NCI-H146 treated with DMSO at 0.1 percent for 48 hours (cell line): ENCODE data around the gene DAP.
A peak's percentile ranks its signal among the peaks of the same experiment; 100 is the strongest.
"Not testable (repeated sequence)": the region's sequence is repeated elsewhere in the genome, so short reads cannot be mapped to it uniquely, and the experiment has no call there.

Experiments
- DNase-seq: peaks from one replicate; lab custom pipeline; 2025; ENCODE audit not compliant: unreplicated experiment; lab: John Stamatoyannopoulos, UW

The DAP gene, protein sequence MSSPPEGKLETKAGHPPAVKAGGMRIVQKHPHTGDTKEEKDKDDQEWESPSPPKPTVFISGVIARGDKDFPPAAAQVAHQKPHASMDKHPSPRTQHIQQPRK

DNA sequence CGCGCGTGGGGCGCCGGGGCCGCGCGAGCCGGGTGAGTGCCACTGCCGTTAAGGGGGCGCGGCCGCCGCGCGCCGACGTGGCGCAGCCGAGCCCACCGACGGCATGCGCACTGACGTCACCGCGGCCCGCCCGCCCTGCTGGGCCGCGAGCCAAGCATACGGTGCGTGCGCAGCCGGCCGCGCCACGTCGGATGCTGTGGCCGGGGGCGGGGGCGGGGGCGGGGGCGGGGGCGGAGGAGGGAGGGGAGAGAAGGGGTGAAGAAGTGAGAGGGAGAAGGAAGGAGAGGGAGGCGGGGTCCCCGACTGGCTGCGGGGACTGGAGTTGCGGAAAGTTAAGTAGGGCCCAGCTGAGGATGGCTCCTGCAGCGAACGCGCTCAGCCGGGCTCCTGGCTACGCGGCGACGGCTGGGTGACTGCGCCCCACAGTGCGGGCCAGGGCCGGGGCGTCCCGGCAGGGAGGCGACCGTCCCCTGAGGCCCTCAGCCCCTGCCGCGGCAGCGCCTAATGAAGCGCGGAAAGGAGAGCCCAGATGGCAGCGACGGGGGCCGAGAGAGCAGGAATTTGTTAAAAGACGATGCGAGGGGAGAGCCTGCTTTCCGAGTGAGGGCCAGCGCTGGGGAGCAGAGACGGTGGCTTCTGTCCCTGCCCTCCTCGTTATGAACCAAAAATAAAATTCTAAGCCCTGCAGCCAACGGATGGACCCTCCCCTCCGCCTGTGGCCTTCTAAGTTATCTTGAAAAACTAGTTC lies at the start of gene DAP:
TSS of gene DAP (minus strand) at position 50 of the 748 bp plus-strand sequence. CDS start 166 bp downstream, outside the sequence.
- peak; percentile 51 for DNase-seq

DNA sequence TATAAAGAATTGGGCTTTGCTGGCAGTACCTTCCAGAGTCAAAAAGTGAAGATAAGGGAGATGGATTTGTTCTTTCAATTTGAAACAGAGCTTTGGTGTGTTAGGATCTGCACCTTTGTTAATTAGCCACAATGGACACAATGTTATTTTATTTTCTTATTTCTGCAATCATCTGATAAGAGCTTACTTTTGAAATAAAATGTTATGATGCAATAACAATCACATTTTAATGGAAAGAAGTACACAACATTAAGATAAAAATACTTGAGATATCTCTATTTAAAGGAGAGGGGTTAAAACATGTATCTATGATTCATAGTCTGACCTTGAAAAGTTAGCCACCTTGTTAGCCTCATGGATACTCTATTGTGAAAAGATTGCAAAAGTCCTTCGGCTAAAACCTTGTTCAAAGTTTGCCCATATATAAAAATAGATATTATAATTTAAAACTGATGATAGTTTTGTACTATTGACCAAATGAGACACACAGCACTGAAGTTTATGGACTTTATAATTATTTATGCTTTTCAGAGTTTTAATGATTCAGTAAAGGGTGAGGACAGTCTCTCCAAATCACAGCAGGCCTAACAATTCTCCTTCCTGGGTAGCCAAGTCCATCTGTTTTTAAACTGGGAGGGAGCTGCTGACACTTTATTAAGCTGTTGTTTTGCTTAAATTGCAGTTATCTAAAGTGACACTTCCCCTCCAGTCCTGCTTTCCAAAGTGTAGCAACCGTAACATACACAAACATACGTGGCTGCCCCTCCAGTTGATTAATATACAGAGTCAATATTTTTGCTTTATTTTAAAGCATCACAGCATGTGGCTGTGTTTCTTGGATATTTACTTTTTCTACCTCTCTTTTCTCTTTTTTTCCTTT lies 47.6 kb upstream of the DAP start:
- DNase-seq = no peak

DNA sequence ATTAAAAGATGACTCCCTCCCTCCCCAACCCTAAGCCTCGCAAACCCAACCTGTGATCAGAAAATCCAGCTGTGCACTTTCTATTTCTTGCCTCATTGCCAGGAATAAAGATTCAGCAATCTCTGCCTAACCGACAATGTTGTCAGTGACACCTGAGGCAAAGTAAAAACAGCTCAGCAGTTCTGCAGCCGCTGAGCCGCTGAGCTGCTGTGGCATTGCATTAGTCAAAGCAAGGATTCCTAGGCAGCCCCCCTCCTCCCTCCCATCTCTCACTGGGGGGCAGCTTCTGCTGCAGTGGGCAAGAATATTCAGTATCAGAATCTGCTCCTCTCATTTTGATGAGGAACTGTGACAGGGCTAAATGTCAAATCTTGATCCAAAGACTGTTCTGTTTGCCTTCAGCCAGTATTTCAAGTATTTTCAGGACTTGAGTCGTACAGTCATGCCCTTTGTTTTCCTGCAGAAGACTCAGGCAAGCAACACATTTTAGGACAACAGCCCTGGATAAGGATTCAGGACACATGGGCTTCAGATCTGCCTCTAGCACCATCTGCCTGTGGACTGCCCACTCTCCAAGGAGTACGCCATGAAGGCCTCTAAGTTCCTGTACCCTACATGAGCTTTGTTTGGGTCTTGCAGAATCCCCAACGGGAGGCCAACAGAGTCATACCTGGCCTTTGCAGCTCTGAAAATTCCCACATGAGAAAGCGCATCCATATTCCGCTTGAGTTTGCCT lies 41.1 kb upstream of the DAP start:
- DNase-seq = no peak

DNA sequence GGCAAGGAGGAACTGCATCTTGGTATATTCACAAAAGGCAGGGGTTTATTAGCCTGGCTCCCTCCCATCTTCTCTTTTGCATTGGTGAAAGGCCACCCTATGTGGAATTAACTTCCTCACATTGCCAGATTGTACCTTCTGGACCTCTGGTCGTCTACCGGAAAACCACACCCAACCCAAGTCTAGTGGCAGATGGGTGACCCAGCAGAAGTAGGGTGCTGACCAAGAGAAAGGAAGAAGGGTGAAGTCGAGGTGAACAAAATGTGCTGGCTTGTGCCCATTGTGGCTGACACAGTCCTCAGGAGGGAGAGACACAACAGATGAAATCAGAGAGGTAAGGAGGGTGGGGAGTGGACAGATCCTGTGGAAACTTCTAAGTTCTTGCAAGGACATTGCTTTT lies 39.8 kb upstream of the DAP start:
- DNase-seq = no peak

DNA sequence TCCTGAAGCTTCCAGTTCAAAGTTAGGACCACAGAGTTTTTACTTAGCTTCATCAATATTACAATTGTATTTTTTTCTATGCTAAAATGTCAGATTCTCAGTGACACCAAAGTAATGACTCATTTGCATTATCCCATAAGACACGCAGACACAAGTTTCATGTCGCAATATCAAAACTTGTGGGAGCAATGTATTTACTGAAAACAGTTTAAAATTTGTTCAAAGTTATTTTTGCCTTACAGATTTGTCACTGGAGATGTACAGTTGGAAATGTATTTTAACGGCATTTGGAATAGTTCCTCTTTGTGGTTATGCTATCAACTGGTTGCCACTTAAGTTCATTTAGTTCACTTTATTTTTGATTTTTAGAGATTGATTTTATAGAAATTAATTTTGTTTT lies 36.2 kb upstream of the DAP start:
- DNase-seq = no peak

DNA sequence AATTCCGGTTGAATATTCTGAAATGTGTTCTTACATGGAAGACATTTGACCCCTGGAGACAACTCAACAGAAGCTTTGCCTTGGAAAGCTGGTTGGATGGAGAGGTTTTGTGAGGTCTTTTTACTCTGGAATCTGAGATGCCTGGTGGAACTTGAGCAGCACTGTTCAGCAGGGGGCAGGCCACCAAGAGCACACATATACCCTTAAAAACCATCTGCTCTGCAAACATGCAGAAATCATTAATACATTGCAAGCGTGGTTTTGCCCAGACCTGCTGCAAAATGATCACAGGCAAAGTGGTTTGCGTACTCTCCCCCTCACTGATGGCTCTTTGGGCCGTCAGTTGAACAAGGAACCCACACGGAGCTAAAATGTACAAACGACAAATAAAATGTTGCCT lies 32.8 kb upstream of the DAP start:
- DNase-seq = no peak

DNA sequence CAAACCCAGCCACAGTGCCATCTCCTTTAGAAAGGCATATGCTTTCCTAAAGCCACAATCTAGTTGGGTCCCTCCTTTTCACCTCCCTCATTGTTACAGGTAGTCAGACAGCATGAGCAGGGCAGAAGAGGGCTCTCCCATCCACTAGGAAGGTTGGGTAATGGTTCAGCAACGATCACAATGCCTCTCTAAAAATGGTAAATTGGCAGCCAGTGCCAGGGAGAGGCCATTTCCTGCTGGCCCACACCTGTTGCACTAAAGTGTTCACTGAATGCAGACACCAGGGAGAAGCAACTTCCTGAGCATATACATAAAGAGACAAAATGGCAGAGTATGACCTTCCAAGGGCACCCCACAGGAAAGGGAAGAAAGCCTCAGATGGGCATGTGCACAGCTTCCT lies 31.3 kb upstream of the DAP start:
- DNase-seq = no peak

DNA sequence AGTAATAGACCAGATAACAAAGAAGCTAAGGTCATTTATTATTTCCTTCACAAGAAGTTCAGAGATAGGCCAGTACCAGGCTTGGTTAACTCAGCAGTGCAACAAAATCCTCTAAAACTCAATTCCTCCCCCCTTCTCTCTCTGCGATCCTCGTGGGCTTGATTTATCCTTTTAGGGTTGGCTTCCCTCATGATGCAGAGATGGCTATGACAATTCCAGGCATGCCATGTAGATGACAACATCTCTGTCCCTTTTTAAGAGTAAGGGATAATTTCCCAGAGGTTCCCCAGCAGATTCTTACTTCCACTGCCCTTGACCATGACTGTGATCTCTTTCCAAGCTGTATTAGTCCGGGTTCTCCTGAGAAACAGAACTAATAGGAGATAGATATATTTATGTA lies 28.7 kb upstream of the DAP start:
- no peak for DNase-seq

DNA sequence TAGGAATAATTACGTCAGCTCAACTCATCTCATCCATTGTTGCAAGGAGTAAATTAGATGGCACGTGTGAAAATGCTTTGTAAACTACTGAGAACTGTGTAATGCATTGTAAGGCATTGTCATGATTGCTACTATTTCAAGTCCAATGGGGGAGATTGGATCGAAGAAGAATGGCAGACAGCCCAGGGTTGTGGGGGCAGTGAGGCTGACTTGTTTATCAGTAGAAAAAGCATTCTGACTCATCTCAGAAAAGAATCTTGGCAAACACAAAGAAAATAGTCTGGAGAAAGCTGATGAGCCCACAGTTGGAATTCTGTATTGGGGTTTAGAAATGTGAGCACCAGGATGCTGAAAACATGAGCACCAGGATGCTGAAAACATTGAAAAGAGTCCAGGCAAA lies 28.0 kb upstream of the DAP start:
- no peak for DNase-seq

DNA sequence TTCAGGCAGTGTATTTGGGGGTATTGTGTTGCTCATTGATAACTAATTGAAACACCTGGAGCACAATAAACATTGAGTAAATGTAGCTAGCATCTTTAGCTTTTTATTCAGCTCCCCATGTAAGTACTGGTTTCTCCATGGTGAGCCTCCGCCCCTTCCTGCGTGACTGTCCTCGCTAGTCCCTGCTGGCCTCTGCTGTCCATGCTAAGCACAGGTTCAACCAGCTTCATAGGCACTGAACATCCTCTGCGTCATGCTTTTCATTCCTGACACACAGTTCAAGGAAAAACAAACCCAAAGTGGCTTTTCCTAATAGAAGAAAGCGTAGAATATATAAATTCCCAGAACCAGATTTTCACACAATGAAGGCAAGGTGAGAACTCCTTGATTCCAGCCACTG lies 27.3 kb upstream of the DAP start:
- DNase-seq = no peak

DNA sequence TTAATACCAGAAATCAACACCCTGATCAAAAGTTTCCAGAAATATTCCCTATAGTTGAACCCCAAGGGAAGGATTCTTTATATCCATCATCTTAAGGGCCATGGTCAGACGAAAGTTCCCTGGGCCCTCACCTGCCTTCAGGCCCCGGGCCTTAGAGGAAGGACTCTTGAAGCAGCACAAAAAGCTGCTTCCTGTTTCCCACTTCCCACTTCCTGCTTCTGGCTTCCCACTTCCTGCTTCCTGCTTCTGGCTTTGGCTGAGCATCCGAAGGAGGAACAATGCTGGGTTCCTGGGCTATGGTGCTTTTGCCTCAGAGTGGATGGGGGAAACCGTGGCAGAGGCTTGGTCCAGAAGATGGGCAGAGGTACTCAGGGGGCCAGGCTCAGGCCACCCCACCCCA lies 25.8 kb upstream of the DAP start:
- DNase-seq = no peak

DNA sequence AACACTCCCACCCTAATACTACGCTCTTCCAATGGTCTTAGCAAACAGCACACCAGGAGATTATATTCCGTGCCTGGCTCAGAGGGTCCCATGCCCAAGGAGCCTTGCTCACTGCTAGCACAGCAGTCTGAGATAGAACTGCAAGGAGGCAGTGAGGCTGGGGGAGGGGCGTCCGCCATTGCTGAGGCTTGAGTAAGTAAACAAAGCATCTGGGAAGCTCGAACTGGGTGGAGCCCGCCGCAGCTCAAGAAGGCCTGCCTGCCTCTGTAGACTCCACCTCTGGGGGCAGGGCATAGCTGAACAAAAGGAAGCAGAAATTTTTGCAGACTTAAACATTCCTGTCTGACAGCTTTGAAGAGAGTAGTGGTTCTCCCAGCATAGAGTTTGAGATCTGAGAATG lies 19.2 kb upstream of the DAP start:
- DNase-seq = not testable (repeated sequence)

DNA sequence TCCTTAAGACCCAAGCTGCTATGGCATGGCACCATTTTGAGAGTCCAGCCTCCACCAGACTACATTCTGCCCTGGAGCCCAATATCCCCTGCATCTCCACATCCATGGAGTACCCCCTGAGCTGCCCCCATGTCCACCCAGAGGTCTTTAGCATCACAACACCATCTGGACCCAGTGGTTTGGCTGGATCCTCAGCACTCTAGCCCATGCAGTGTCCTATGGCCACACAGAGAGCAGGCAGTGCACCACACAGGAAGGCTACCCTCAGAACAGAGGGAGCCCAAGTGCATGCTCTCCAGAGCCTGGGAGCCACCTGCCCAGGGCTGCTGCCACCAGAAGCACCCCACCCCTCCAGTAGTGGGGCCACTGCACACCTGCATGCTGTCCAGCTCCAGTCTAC lies 18.6 kb upstream of the DAP start:
- no peak for DNase-seq

DNA sequence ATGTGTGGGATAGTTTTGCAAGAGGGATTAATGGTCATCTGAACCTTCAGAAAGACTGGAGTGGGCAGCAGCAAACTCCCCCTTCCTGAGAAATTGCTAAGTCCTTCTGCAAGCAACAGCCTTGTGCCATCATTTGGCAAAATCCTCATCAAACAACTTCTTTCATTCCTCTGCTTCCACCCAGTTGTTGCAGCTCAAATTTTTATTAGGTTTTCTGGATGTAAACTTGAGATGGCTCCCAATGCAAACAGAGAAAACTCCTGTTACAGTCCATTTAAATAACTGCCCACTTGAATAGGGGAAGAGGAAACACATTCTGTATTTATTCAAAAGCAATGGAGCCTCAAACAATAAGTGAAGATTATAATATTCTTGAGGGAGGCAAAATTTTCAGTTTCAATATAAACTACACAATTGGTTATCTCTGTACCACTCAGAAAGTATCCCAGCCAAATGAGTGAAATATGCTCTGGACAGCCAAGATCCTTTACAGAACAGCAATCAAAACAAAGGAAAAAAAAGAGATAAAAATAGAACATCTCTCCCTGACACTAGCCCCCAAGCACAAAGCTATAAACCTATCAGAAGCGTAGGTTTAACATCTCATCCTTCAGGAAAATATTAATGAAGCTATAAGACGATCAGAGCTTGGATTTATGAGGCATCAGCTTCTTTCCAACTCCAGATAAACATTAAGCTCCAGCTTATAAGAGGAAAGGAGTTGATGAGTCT lies 17.3 kb upstream of the DAP start:
- DNase-seq = no peak

DNA sequence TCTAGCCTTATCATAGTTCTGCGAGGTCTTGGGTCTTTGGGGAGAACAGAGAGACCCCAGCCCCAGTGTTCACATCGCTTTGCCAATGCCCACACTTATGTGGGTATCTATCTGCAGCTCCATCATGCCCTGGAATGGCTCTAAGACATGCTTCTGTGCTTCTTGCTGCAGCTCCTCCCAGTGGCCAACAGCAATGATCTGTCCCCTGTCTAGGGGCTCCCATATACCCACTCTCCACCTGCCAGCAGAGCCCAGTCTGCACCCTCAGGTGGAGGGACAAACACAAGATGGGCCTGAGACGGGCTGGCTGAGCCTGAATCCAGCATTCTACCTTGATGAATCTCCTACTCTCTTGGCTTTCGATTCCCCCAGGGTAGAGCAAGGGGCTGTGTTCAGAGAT lies 14.6 kb upstream of the DAP start:
- no peak for DNase-seq

DNA sequence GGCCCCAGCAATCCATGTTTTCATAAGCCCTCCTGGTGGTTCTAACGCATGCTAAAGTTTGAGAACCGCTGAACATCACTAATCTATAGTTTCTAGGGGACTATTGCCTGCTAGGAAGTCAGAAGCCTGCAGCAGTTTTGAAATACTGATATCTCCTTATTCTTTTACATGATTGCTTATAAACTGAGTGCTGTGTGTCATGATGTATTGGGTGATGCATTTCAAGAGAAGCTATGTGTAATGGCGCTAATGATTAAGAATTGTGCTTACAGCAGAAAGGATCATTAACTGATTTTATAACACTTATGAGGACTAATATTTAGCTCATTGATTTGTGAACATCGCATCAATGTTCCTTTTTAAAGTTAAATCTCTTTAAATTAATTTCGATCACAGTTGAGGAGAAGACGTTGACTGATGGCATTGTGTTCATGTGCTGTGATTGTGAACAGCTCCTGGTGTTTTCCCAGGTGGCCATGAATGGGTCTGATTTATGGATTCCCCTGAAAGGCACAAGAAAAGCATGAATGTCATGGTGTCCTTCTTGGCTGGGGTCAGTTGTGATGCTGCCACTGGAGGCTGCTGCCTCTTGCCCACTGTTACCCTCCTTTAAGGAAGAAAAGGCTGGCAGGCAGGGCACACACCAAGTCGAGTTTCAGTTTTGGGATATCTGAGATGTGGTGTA lies 12.0 kb upstream of the DAP start:
- DNase-seq = no peak

DNA sequence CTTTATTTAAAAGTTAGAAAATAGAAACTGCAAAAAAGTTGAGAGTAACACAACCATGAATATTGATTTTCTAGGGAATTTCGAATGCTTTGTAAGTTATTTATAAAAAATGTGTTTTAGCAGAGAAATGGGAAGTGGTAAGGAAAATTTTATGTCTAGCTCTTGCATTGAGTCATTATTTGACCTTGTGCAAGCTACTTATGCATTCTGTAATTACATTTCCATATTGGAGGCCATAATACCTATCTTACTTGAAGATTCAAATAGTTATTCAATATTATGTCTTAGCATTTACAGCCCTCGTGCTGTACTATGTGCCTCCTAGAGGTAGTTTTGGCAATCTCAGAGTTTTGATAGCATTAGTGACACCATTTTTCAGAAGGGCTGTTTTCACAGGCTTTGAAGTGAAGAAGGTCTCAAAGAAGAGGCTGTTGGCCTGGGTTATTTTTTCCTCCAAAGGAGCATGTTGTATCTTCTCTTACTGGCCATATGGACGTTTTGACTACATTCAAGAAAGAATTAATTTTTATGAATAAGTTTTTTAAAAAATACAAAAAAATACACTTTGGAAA lies 7.4 kb upstream of the DAP start:
- no peak for DNase-seq

DNA sequence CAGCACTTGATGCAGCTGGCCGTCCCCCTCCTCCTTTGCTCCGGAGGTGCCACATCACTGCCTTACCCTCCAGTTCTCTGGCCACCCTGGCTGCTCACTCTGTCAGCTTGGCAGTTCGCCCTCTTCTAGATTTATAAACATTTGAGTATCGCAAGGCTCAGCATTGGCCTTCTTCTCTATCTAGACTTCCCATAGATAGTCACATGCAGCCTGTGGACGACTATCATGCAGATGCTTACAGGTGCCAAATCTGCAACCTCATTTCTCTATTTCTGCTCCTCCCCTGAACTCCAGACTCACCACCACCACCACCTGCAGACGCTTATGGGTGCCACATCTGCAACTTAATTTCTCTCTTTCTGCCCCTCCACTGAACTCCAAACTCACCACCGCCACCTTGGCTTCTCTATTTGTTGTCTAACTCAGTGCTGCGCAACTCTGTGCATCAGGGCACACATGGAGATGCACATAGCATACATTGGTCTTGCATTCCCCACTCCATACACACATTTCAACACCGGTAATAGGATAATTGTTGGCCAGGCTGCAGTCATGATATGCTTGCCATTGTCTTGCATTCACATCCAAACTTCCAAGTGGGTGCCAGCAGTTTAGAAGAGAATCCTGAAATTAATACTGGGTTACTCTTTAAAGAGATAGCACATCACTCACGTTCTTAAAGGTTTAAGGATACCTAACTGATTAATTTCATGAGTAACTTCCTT lies 1.9 kb upstream of the DAP start:
- DNase-seq = no peak
